DOHH2 (cell line): ENCODE data around the gene THBS3.

Experiments used
- EZH2phosphoT487 ChIP-seq: fragments of 200-600 bp; sonication (generic); IDR thresholded peaks from 2 replicates; pipeline ENCODE4 v1.6.1; 2017; ENCODE audit warnings: borderline replicate concordance, mild to moderate bottlenecking, antibody characterized with exemption, low read length, moderate library complexity, mixed read lengths
- TF ChIP-seq, protein P1 (sequence below): fragments of 200-600 bp; sonication (generic); IDR thresholded peaks from one replicate; pipeline ENCODE4 v1.5.1; 2014; ENCODE audit warnings: antibody characterized with exemption, mild to moderate bottlenecking, low read depth, low read length; ENCODE audit not compliant: poor library complexity, severe bottlenecking

DNA sequence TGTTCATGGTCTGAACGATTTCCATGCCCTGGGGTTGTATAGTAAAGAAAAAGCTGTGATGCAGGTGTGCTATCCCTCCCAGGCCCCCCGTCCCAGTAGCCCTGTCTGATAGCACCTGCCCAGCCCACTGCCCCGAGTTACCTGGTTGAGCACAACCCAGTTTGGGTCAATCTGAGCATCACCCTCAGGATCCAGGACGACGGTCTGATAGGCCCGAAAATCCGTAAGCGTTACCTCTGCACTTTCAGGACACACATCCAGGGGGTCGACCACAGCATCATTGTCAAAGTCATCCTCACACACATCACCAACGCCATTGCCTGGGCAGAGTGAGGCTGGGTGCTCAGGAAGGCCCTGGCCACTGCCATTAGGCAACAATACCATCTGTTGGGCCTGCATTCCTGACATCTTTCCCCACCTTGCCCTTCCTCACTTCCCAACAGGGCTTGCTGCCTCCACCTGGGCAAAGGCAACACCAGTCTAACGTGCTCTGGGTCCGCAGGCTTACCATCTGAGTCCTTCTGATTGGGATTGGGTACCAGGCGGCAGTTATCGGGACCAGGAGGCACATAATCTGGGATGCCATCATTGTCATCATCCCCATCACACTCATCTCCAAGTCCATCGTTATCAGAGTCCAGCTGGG lies 9.7 kb downstream of the THBS3 start:
- no peak for TF ChIP-seq EZH2phosphoT487
- TF ChIP-seq, protein P1, sequence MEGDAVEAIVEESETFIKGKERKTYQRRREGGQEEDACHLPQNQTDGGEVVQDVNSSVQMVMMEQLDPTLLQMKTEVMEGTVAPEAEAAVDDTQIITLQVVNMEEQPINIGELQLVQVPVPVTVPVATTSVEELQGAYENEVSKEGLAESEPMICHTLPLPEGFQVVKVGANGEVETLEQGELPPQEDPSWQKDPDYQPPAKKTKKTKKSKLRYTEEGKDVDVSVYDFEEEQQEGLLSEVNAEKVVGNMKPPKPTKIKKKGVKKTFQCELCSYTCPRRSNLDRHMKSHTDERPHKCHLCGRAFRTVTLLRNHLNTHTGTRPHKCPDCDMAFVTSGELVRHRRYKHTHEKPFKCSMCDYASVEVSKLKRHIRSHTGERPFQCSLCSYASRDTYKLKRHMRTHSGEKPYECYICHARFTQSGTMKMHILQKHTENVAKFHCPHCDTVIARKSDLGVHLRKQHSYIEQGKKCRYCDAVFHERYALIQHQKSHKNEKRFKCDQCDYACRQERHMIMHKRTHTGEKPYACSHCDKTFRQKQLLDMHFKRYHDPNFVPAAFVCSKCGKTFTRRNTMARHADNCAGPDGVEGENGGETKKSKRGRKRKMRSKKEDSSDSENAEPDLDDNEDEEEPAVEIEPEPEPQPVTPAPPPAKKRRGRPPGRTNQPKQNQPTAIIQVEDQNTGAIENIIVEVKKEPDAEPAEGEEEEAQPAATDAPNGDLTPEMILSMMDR = no peak
